Neural cell (in vitro differentiated cells): ENCODE data around the gene SH3GL2. TPM values are rescaled to one million over a fixed set of nuclear protein-coding genes. Genes with fewer than 3 reads are reported as not detected.

ENCODE experiments used
- H2AFZ ChIP-seq: fragments of 200-600, 300-800 bp; sonication (generic), shearing (Covaris generic); 2 replicates; pipeline ENCODE4 v1.6.0; 2014; ENCODE audit warnings: low read depth, mild to moderate bottlenecking, antibody characterized with exemption, low read length, moderate library complexity
- H3F3A ChIP-seq: fragments of 200-600 bp; shearing (Covaris generic); 2 replicates; pipeline ENCODE4 v1.6.1; 2016; ENCODE audit warnings: mild to moderate bottlenecking, moderate library complexity, mixed read lengths, antibody characterized with exemption, low read length; ENCODE audit not compliant: insufficient read depth, poor library complexity, severe bottlenecking
- H3K27ac ChIP-seq: fragments of 200-600, 300-800 bp; sonication (generic), shearing (Covaris generic); 2 replicates; pipeline ENCODE4 v1.5.1; 2014; ENCODE audit warnings: mild to moderate bottlenecking, low read length, moderate library complexity
- H3K27me3 ChIP-seq: fragments of 300-800, 200-600 bp; sonication (generic), shearing (Covaris generic); 2 replicates; pipeline ENCODE4 v1.6.0; 2014; ENCODE audit warnings: mild to moderate bottlenecking, low read depth, low read length, moderate library complexity; ENCODE audit not compliant: insufficient read depth
- H3K36me3 ChIP-seq: fragments of 300-800, 200-600 bp; sonication (generic), shearing (Covaris generic); 2 replicates; pipeline ENCODE4 v1.5.1; 2014; ENCODE audit warnings: mild to moderate bottlenecking, antibody characterized with exemption, low read length, moderate library complexity; ENCODE audit not compliant: insufficient read depth
- H3K4me2 ChIP-seq: fragments of 300-800, 200-600 bp; sonication (generic), shearing (Covaris generic); 2 replicates; pipeline ENCODE4 v1.6.0; 2014; ENCODE audit warnings: mild to moderate bottlenecking, low read length
- H3K4me3 ChIP-seq: fragments of 300-800, 200-600 bp; sonication (generic), shearing (Covaris generic); 2 replicates; pipeline ENCODE4 v1.5.1; 2014; ENCODE audit warnings: mild to moderate bottlenecking, low read length, moderate library complexity
- H3K79me2 ChIP-seq: fragments of 200-600 bp; shearing (Covaris generic); replicated peaks from 2 replicates; pipeline ENCODE4 v1.6.0; 2014; ENCODE audit warnings: mild to moderate bottlenecking, low read length, moderate library complexity; ENCODE audit not compliant: insufficient read depth
- H3K9ac ChIP-seq: fragments of 300-800, 200-600 bp; sonication (generic), shearing (Covaris generic); 2 replicates; pipeline ENCODE4 v1.6.1; 2016; ENCODE audit warnings: mild to moderate bottlenecking, low read length, mixed read lengths
- H3K9me2 ChIP-seq: fragments of 200-600 bp; shearing (Covaris generic); 2 replicates; pipeline ENCODE4 v1.6.1; 2016; ENCODE audit warnings: mild to moderate bottlenecking, low read length, mixed read lengths; ENCODE audit not compliant: insufficient read depth
- H3K9me3 ChIP-seq: fragments of 200-600, 300-800 bp; sonication (generic), shearing (Covaris generic); 2 replicates; pipeline ENCODE4 v1.6.1; 2016; ENCODE audit warnings: mild to moderate bottlenecking, mixed run types, low read length, moderate library complexity, mixed read lengths
- H4K20me1 ChIP-seq: fragments of 200-600 bp; shearing (Covaris generic); 2 replicates; pipeline ENCODE4 v1.6.1; 2016; ENCODE audit warnings: mild to moderate bottlenecking, mixed run types; ENCODE audit not compliant: insufficient read depth
- CTCF ChIP-seq: fragments of 450-650 bp; IDR thresholded peaks from 2 replicates; pipeline ENCODE4 v1.5.1; 2014; ENCODE audit warnings: antibody characterized with exemption, mild to moderate bottlenecking, moderate library complexity; ENCODE audit not compliant: poor library complexity, severe bottlenecking
- EP300 ChIP-seq: fragments of 450-650 bp; conservative IDR thresholded peaks from 2 replicates; pipeline ENCODE4 v1.6.1; 2014; ENCODE audit warnings: antibody characterized with exemption, mild to moderate bottlenecking, moderate library complexity; ENCODE audit not compliant: poor library complexity, severe bottlenecking
- EZH2 ChIP-seq: fragments of 200-600, 300-800 bp; shearing (Covaris generic), sonication (generic); IDR thresholded peaks from 2 replicates; pipeline ENCODE4 v1.6.1; 2014; ENCODE audit warnings: antibody characterized with exemption, low read length, borderline replicate concordance, mild to moderate bottlenecking; ENCODE audit not compliant: insufficient read depth, poor library complexity, severe bottlenecking
- MXI1 ChIP-seq: fragments of 450-650 bp; conservative IDR thresholded peaks from 2 replicates; pipeline ENCODE4 v1.6.1; 2014; ENCODE audit warnings: antibody characterized with exemption, mild to moderate bottlenecking; ENCODE audit not compliant: poor library complexity, severe bottlenecking
- POLR2AphosphoS5 ChIP-seq: IDR thresholded peaks from 2 replicates; pipeline ENCODE4 v1.6.1; 2012
- RAD21 ChIP-seq: fragments of 450-650 bp; conservative IDR thresholded peaks from 2 replicates; pipeline ENCODE4 v1.6.1; 2014; ENCODE audit warnings: antibody characterized with exemption, mild to moderate bottlenecking, moderate library complexity
- REST ChIP-seq: IDR thresholded peaks from 2 replicates; pipeline ENCODE4 v1.6.1; 2012; ENCODE audit warnings: borderline replicate concordance
- SMC3 ChIP-seq: fragments of 450-650 bp; conservative IDR thresholded peaks from 2 replicates; pipeline ENCODE4 v1.6.1; 2014; ENCODE audit warnings: antibody characterized with exemption, mild to moderate bottlenecking, moderate library complexity; ENCODE audit not compliant: poor library complexity
- TAF1 ChIP-seq: IDR thresholded peaks from 2 replicates; pipeline ENCODE4 v1.6.1; 2012; ENCODE audit warnings: low read depth
- polyA plus RNA-seq: library from polyadenylated mRNA; depleted of rRNA; stranded (reverse); fragments of >200 nt; gene quantifications from 2 replicates; pipeline ENCODE4 v1.2.3, GENCODE V29; 2014

The SH3GL2 gene
- polyA plus RNA-seq, 1 donor from 2014 or later = 13.5 TPM

DNA sequence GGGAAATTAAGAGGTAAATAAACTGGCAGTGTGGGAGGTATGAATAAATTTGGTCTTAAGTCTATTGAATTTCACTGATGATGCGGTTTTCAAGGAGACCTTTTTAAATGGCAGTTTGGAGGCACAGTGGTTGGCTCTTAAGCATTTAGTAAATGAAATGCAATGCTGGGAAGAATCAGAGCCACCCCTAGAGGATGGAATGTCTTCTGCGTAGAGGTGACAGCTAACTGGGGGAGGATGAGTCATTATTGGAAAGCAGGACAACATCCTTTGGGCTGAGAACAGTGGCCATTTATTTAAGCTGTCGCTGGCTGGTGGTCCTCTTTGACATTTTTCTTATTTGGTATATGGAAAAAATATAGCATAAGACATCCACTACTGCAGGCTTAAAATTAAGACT lies 163.2 kb downstream of the SH3GL2 start:
- Histone ChIP-seq H3K27ac (no peak overlapping the region), H3K9me3 (no peaks in the 10 kb centered on the region), H4K20me1 (no peaks in the 10 kb centered on the region), H3K36me3 (no peaks in the 10 kb centered on the region), H3K4me3 (no peak overlapping the region), H3K9me2 (no peaks in the 10 kb centered on the region), H3F3A (no peaks in the 10 kb centered on the region), H3K9ac (no peak overlapping the region), H3K4me2 (no peak overlapping the region), H3K79me2 (no peaks in the 10 kb centered on the region), H2AFZ (no peak overlapping the region), H3K27me3 (no peaks in the 10 kb centered on the region)
- TF ChIP-seq POLR2AphosphoS5 (no peak), TAF1 (no peak), RAD21 (no peak), REST (no peak), EZH2 (no peak), MXI1 (no peak), EP300 (no peak), SMC3 (no peak)

- Histone ChIP-seq H3K9ac (no peak overlapping the region), H3K9me3 (no peaks in the 10 kb centered on the region), H3K36me3 (no peaks in the 10 kb centered on the region), H2AFZ (no peak overlapping the region), H3K27me3 (no peaks in the 10 kb centered on the region), H4K20me1 (no peaks in the 10 kb centered on the region), H3K4me3 (no peak overlapping the region), H3K27ac (no peak overlapping the region), H3K4me2 (no peak overlapping the region), H3K79me2 (no peaks in the 10 kb centered on the region), H3K9me2 (no peaks in the 10 kb centered on the region), H3F3A (no peaks in the 10 kb centered on the region)
- TF ChIP-seq POLR2AphosphoS5 (no peak), SMC3 (no peak), CTCF (no peak), TAF1 (no peak), RAD21 (no peak), EP300 (no peak), EZH2 (no peak), MXI1 (no peak), REST (no peak)
Observed at GRCh38 chr9:17744786-17745185, 165.9 kb downstream of the SH3GL2 start.
